AG09319 (cell line): Measurements from ENCODE around the gene SIL1.
"Not testable (repeated sequence)": the region's sequence is repeated elsewhere in the genome, so short reads cannot be mapped to it uniquely, and the experiment has no call there.

Source experiments
- DNase-seq: peaks from one replicate; pipeline ENCODE4 v3.0.0-alpha.2; 2010; ENCODE audit warnings: low read depth; ENCODE audit errors: extremely low read depth
- CTCF ChIP-seq: IDR thresholded peaks from 2 replicates; pipeline ENCODE4 v1.5.1; 2011; ENCODE audit warnings: low read depth, mild to moderate bottlenecking, inconsistent platforms, low read length, moderate library complexity

Gene SIL1

GRCh38 chr5:139019211-139019610 lies 179.0 kb downstream of the SIL1 start:
- DNase-seq: no peak
- TF ChIP-seq CTCF: no peak

- TF ChIP-seq CTCF: no peak
- DNase-seq: no peak
These were observed 180.5 kb downstream of the SIL1 start for GRCh38 chr5:139017624-139018023.

GRCh38 chr5:139016186-139016585 lies 182.0 kb downstream of the SIL1 start:
- DNase-seq: no peak
- TF ChIP-seq CTCF: no peak

- TF ChIP-seq CTCF: no peak
- no peak for DNase-seq
These were observed 183.4 kb downstream of the SIL1 start for GRCh38 chr5:139014726-139015125.

- no peak for DNase-seq
- no peak for TF ChIP-seq CTCF
These were observed 186.0 kb downstream of the SIL1 start for GRCh38 chr5:139012176-139012575.

- DNase-seq: not testable (repeated sequence)
These were observed 187.0 kb downstream of the SIL1 start for GRCh38 chr5:139011156-139011555.

- no peak for TF ChIP-seq CTCF
- DNase-seq: no peak
These were observed 193.5 kb downstream of the SIL1 start for GRCh38 chr5:139004374-139005307.

- DNase-seq: no peak
- TF ChIP-seq CTCF: no peak
These were observed 198.5 kb downstream of the SIL1 start for GRCh38 chr5:138999674-139000073.
